ENCODE data around the gene SDR39U1.

The SDR39U1 gene

DNA sequence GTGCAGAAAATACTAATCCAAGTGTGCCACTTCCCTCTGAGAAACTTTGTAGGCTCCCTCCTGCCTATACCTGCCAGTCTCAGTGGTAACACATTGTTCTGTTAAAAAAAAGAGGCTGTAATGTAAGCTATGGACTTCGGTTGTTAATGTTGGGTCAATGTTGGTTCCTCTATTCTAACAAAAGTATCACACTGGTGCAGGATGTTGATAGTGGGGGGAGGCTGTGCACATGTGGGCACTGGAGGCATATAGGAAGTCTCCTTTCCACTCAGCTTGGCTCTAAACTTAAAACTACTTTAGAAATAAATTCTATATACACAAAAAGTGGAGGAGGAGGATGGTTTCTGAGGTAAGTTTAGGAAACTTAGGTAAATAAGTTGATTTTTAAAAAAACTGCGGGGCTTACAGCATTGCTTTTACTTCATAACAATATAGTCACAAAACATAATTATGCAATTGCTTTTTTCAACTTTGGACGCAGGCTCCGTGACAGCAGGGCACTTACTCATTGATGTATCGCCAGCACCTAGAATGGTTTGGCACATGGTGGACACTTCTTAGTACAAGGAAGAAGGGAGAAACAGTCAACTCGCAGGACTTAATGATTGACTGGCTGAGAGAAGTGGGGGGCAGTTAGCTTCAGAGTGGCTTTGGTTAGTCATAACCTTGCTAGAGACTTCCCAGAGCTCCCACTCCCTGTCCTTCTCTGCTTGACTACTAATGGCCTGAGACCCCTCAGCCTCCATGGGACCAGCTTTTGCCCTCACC, 51.7 kb downstream of the SDR39U1 start:
- no peaks in the 10 kb centered on the region for H3K4me1 ChIP-seq (ENCODE audit: low read length)
- no peaks in the 10 kb centered on the region for H3K36me3 ChIP-seq (replicated peaks; ENCODE audit: low read depth, low read length)
- no peaks in the 10 kb centered on the region for H4K20me1 ChIP-seq (ENCODE audit: insufficient read depth, low read length)
- no peak overlapping the region for H3K27ac ChIP-seq (ENCODE audit: low read length)
- no peaks in the 10 kb centered on the region for H3K9me3 ChIP-seq (ENCODE audit: insufficient read depth, low read length)
- TF ChIP-seq EZH2phosphoT487 (IDR thresholded peaks at IDR 0.05; ENCODE audit: low read depth), result no peak
- TF ChIP-seq, protein P1, sequence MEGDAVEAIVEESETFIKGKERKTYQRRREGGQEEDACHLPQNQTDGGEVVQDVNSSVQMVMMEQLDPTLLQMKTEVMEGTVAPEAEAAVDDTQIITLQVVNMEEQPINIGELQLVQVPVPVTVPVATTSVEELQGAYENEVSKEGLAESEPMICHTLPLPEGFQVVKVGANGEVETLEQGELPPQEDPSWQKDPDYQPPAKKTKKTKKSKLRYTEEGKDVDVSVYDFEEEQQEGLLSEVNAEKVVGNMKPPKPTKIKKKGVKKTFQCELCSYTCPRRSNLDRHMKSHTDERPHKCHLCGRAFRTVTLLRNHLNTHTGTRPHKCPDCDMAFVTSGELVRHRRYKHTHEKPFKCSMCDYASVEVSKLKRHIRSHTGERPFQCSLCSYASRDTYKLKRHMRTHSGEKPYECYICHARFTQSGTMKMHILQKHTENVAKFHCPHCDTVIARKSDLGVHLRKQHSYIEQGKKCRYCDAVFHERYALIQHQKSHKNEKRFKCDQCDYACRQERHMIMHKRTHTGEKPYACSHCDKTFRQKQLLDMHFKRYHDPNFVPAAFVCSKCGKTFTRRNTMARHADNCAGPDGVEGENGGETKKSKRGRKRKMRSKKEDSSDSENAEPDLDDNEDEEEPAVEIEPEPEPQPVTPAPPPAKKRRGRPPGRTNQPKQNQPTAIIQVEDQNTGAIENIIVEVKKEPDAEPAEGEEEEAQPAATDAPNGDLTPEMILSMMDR (IDR thresholded peaks at IDR 0.05; ENCODE audit: low read depth, low read length), result no peak
- peaks cover 36% of the 10 kb centered on the region for H3K27me3 ChIP-seq (ENCODE audit: low read depth, low read length)
- H3K4me3 ChIP-seq (ENCODE audit: low read length), result no peak overlapping the region
- H3K79me2 ChIP-seq (ENCODE audit: low read length), result no peaks in the 10 kb centered on the region
- H3K4me2 ChIP-seq (ENCODE audit: low read length), result no peak overlapping the region
- H2AFZ ChIP-seq (ENCODE audit: low read depth, low read length), result no peak overlapping the region
- H3K9ac ChIP-seq (ENCODE audit: low read length), result no peak overlapping the region
